Measurements from ENCODE around the gene MGAT4A. TPM values are rescaled to one million over a fixed set of nuclear protein-coding genes. Genes with fewer than 3 reads are reported as not detected.
"Not testable (repeated sequence)": the region's sequence is repeated elsewhere in the genome, so short reads cannot be mapped to it uniquely, and the experiment has no call there.

MGAT4A gene
- total RNA-seq, 2 donors from 2014 or later, result 13.2 to 37.4 TPM

GRCh38 chr2:98674233-98674964 is 56.5 kb downstream of the MGAT4A start:
- DNase-seq (ENCODE audit: low spot score), result no peak
- peaks cover 16% of the 10 kb centered on the region for H3K36me3 ChIP-seq
- no peak overlapping the region for H3K27ac ChIP-seq
- no peak for TF ChIP-seq CTCF (IDR thresholded peaks at IDR 0.05)
- no peaks in the 10 kb centered on the region for H3K9me3 ChIP-seq
- H3K27me3 ChIP-seq, result no peaks in the 10 kb centered on the region
- no peak overlapping the region for H3K4me3 ChIP-seq
- H3K4me1 ChIP-seq, result peaks cover 0 to 5% of the 10 kb centered on the region in 2 donors

GRCh38 chr2:98669675-98670074 is 61.3 kb downstream of the MGAT4A start:
- no peak for DNase-seq (ENCODE audit: low spot score)
- Histone ChIP-seq H3K27ac (peak overlapping the region in 1 of 2 donors; percentile 48), H3K4me3 (no peak overlapping the region), H3K4me1 (peaks cover 0 to 5% of the 10 kb centered on the region in 2 donors), H3K27me3 (no peaks in the 10 kb centered on the region), H3K9me3 (no peaks in the 10 kb centered on the region), H3K36me3 (peaks cover 13% of the 10 kb centered on the region)
- TF ChIP-seq CTCF (IDR thresholded peaks at IDR 0.05), result no peak

- no peak for TF ChIP-seq CTCF (IDR thresholded peaks at IDR 0.05)
- DNase-seq (ENCODE audit: low spot score), result no peak
- peaks cover 14% of the 10 kb centered on the region for H3K36me3 ChIP-seq
Observed at GRCh38 chr2:98665677-98666076, 65.3 kb downstream of the MGAT4A start.

GRCh38 chr2:98664323-98664722 is 66.6 kb downstream of the MGAT4A start:
- DNase-seq (ENCODE audit: low spot score), result no peak
- Histone ChIP-seq H3K4me1 (no peaks in the 10 kb centered on the region), H3K27ac (no peak overlapping the region), H3K9me3 (peaks cover 0 to 6% of the 10 kb centered on the region in 2 donors), H3K4me3 (no peak overlapping the region), H3K36me3 (peaks cover 14% of the 10 kb centered on the region), H3K27me3 (no peaks in the 10 kb centered on the region)
- TF ChIP-seq CTCF (IDR thresholded peaks at IDR 0.05), result no peak

More at GRCh38 chr2:98665677-98666076, 65.3 kb downstream of the MGAT4A start:
- Histone ChIP-seq H3K4me3 (no peak overlapping the region), H3K27ac (no peak overlapping the region), H3K4me1 (no peaks in the 10 kb centered on the region), H3K27me3 (no peaks in the 10 kb centered on the region), H3K9me3 (no peaks in the 10 kb centered on the region)

GRCh38 chr2:98663511-98664090 is 67.3 kb downstream of the MGAT4A start:
- no peaks in the 10 kb centered on the region for H3K4me1 ChIP-seq
- no peaks in the 10 kb centered on the region for H3K27me3 ChIP-seq
- peaks cover 0 to 6% of the 10 kb centered on the region in 2 donors for H3K9me3 ChIP-seq
- no peak overlapping the region for H3K4me3 ChIP-seq
- peaks cover 14% of the 10 kb centered on the region for H3K36me3 ChIP-seq
- peak overlapping the region in 1 of 2 donors; percentile 3 for H3K27ac ChIP-seq
- DNase-seq (ENCODE audit: low spot score), result no peak
- TF ChIP-seq CTCF (IDR thresholded peaks at IDR 0.05), result no peak

- H3K4me3 ChIP-seq; H3K9me3 ChIP-seq; H3K27me3 ChIP-seq; H3K4me1 ChIP-seq; DNase-seq (ENCODE audit: low spot score); H3K36me3 ChIP-seq; H3K27ac ChIP-seq: not testable (repeated sequence)
Observed at GRCh38 chr2:98659491-98659840, 71.5 kb downstream of the MGAT4A start.

Data from right atrium auricular region (tissue), 2 donors.